Measurements from ENCODE around the gene EMILIN1.

DNA sequence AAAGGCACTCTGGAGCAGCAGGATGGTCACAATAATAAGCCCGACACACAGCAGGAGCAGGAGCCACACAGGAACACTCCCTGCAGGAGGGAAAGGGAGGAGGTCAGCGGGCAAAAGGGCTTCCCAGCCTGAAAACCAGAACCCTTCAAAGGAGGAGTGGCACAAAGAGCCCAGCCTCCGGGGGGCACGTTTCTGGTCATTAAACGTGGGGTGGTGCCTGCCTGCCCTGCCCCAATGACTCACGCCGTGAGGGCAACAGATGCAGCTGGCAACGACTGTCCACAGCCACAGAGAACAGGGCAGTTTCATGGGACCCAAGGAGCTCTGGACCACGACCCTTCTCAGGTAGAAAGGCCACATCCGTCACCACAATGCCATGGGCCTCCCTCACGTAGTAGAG, 53.0 kb downstream of the EMILIN1 start:
- no peak for TF ChIP-seq POLR2AphosphoS5 (IDR thresholded peaks at IDR 0.05; ENCODE audit: low read depth)
- TF ChIP-seq, protein P1, sequence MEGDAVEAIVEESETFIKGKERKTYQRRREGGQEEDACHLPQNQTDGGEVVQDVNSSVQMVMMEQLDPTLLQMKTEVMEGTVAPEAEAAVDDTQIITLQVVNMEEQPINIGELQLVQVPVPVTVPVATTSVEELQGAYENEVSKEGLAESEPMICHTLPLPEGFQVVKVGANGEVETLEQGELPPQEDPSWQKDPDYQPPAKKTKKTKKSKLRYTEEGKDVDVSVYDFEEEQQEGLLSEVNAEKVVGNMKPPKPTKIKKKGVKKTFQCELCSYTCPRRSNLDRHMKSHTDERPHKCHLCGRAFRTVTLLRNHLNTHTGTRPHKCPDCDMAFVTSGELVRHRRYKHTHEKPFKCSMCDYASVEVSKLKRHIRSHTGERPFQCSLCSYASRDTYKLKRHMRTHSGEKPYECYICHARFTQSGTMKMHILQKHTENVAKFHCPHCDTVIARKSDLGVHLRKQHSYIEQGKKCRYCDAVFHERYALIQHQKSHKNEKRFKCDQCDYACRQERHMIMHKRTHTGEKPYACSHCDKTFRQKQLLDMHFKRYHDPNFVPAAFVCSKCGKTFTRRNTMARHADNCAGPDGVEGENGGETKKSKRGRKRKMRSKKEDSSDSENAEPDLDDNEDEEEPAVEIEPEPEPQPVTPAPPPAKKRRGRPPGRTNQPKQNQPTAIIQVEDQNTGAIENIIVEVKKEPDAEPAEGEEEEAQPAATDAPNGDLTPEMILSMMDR (conservative IDR thresholded peaks at IDR 0.05; ENCODE audit: low read depth in 2 of 2), result no peak
- TF ChIP-seq EZH2 (IDR thresholded peaks at IDR 0.05; ENCODE audit: low read depth, unreplicated experiment), result no peak

Data from GM23338 (cell line).